ENCODE results near the gene PARD3B.

The PARD3B gene

GRCh38 chr2:205540036-205540435, 994.8 kb downstream of the PARD3B start:
- H3K36me3 ChIP-seq (ENCODE audit: insufficient read depth, low read length): no peaks in the 10 kb centered on the region
- no peak overlapping the region for H3K9ac ChIP-seq (ENCODE audit: low read depth, low read length)
- H3K27me3 ChIP-seq (ENCODE audit: insufficient read depth, low read length, poor library complexity): no peaks in the 10 kb centered on the region
- no peak overlapping the region for H3K4me2 ChIP-seq (ENCODE audit: insufficient read depth, low read length)
- H3K4me1 ChIP-seq (ENCODE audit: insufficient read depth, low read length): no peaks in the 10 kb centered on the region
- DNase-seq (no peak), ATAC-seq (ENCODE audit: insufficient read depth, low read depth) (no peak)
- no peak overlapping the region for H3K27ac ChIP-seq (ENCODE audit: low read length)
- TF ChIP-seq CTCF (IDR thresholded peaks at IDR 0.05; ENCODE audit: borderline replicate concordance, extremely low read depth, low read length, poor library complexity, severe bottlenecking): no peak
- TF ChIP-seq EZH2 (IDR thresholded peaks at IDR 0.05; ENCODE audit: borderline replicate concordance, low read depth, low read length, severe bottlenecking): no peak
- no peaks in the 10 kb centered on the region for H4K20me1 ChIP-seq (ENCODE audit: insufficient read depth, low read length)
- H3K4me3 ChIP-seq (ENCODE audit: low read depth in 1 of 2, low read length in 2 of 2): no peak overlapping the region
- H2AFZ ChIP-seq (ENCODE audit: low read depth, low read length): no peak overlapping the region
- H3K9me3 ChIP-seq (ENCODE audit: insufficient read depth, low read length, severe bottlenecking): no peaks in the 10 kb centered on the region
- no peaks in the 10 kb centered on the region for H3K79me2 ChIP-seq (ENCODE audit: insufficient read depth, low read length)

GRCh38 chr2:205543262-205543843, 998.1 kb downstream of the PARD3B start:
- Histone ChIP-seq H3K9ac (ENCODE audit: low read depth, low read length) (no peak overlapping the region), H3K4me1 (ENCODE audit: insufficient read depth, low read length) (no peaks in the 10 kb centered on the region), H3K4me2 (ENCODE audit: insufficient read depth, low read length) (no peak overlapping the region), H2AFZ (ENCODE audit: low read depth, low read length) (no peak overlapping the region), H3K27ac (ENCODE audit: low read length) (no peak overlapping the region), H3K36me3 (ENCODE audit: insufficient read depth, low read length) (no peaks in the 10 kb centered on the region), H3K27me3 (ENCODE audit: insufficient read depth, low read length, poor library complexity) (no peaks in the 10 kb centered on the region), H3K79me2 (ENCODE audit: insufficient read depth, low read length) (no peaks in the 10 kb centered on the region), H3K4me3 (ENCODE audit: low read depth in 1 of 2, low read length in 2 of 2) (no peak overlapping the region), H4K20me1 (ENCODE audit: insufficient read depth, low read length) (no peaks in the 10 kb centered on the region), H3K9me3 (ENCODE audit: insufficient read depth, low read length, severe bottlenecking) (no peaks in the 10 kb centered on the region)
- ATAC-seq (ENCODE audit: insufficient read depth, low read depth) (no peak), DNase-seq (no peak)
- TF ChIP-seq CTCF (IDR thresholded peaks at IDR 0.05; ENCODE audit: borderline replicate concordance, extremely low read depth, low read length, poor library complexity, severe bottlenecking): no peak
- no peak for TF ChIP-seq EZH2 (IDR thresholded peaks at IDR 0.05; ENCODE audit: borderline replicate concordance, low read depth, low read length, severe bottlenecking)

- TF ChIP-seq EZH2 (IDR thresholded peaks at IDR 0.05; ENCODE audit: borderline replicate concordance, low read depth, low read length, severe bottlenecking) (no peak), CTCF (IDR thresholded peaks at IDR 0.05; ENCODE audit: borderline replicate concordance, extremely low read depth, low read length, poor library complexity, severe bottlenecking) (no peak)
- H3K9ac ChIP-seq (ENCODE audit: low read depth, low read length): no peak overlapping the region
- no peak overlapping the region for H2AFZ ChIP-seq (ENCODE audit: low read depth, low read length)
- DNase-seq: no peak
- H3K36me3 ChIP-seq (ENCODE audit: insufficient read depth, low read length): no peaks in the 10 kb centered on the region
- H3K27ac ChIP-seq (ENCODE audit: low read length): no peak overlapping the region
- no peak overlapping the region for H3K4me2 ChIP-seq (ENCODE audit: insufficient read depth, low read length)
- no peaks in the 10 kb centered on the region for H3K4me1 ChIP-seq (ENCODE audit: insufficient read depth, low read length)
- no peaks in the 10 kb centered on the region for H3K79me2 ChIP-seq (ENCODE audit: insufficient read depth, low read length)
- no peaks in the 10 kb centered on the region for H3K9me3 ChIP-seq (ENCODE audit: insufficient read depth, low read length, severe bottlenecking)
- no peak overlapping the region for H3K4me3 ChIP-seq (ENCODE audit: low read depth in 1 of 2, low read length in 2 of 2)
- H4K20me1 ChIP-seq (ENCODE audit: insufficient read depth, low read length): no peaks in the 10 kb centered on the region
- no peaks in the 10 kb centered on the region for H3K27me3 ChIP-seq (ENCODE audit: insufficient read depth, low read length, poor library complexity)
- ATAC-seq (ENCODE audit: insufficient read depth, low read depth): no peak
These were observed 998.8 kb downstream of the PARD3B start for GRCh38 chr2:205543937-205544702.

Measured in DND-41 (cell line).